Progenitor cell of endocrine pancreas (in vitro differentiated cells): ENCODE data around the gene S100A4. TPM values are rescaled to one million over a fixed set of nuclear protein-coding genes. Genes with fewer than 3 reads are reported as not detected.
A peak's percentile ranks its signal among the peaks of the same experiment; 100 is the strongest.

Experiments
- DNase-seq: peaks from one replicate; pipeline ENCODE4 v3.0.0; 2021; ENCODE audit warnings: low spot score; ENCODE audit not compliant: unreplicated experiment
- H3K27ac Mint-ChIP-seq: 2 replicates; pipeline ENCODE4 v1.8.0; 2021; ENCODE audit warnings: mild to moderate bottlenecking, moderate library complexity, mixed read lengths
- H3K27me3 Mint-ChIP-seq: 2 replicates; pipeline ENCODE4 v1.8.0; 2021; ENCODE audit warnings: mixed read lengths
- H3K36me3 Mint-ChIP-seq: 2 replicates; pipeline ENCODE4 v1.8.0; 2022; ENCODE audit warnings: mixed read lengths; ENCODE audit not compliant: insufficient read depth
- H3K4me1 Mint-ChIP-seq: 2 replicates; pipeline ENCODE4 v1.8.0; 2021; ENCODE audit warnings: low read depth, mixed read lengths
- H3K4me3 Mint-ChIP-seq: 2 replicates; pipeline ENCODE4 v1.8.0; 2021; ENCODE audit warnings: low read depth, mild to moderate bottlenecking, moderate library complexity, mixed read lengths
- H3K9me3 Mint-ChIP-seq: 2 replicates; pipeline ENCODE4 v1.8.0; 2021; ENCODE audit warnings: low read depth, mixed read lengths
- total RNA-seq: library from RNA; stranded (reverse); gene quantifications from 2 replicates; pipeline ENCODE4 v1.2.1, GENCODE V29; 2021
- TF ChIP-seq, protein P1 (sequence below): fragments of 200-600 bp; sonication (generic); IDR thresholded peaks from one replicate; pipeline ENCODE4 v1.5.0; 2021; ENCODE audit warnings: antibody characterized with exemption, mild to moderate bottlenecking; ENCODE audit not compliant: unreplicated experiment

Gene S100A4
- total RNA-seq, 1 donor from 2014 or later, result 7.6 TPM

DNA sequence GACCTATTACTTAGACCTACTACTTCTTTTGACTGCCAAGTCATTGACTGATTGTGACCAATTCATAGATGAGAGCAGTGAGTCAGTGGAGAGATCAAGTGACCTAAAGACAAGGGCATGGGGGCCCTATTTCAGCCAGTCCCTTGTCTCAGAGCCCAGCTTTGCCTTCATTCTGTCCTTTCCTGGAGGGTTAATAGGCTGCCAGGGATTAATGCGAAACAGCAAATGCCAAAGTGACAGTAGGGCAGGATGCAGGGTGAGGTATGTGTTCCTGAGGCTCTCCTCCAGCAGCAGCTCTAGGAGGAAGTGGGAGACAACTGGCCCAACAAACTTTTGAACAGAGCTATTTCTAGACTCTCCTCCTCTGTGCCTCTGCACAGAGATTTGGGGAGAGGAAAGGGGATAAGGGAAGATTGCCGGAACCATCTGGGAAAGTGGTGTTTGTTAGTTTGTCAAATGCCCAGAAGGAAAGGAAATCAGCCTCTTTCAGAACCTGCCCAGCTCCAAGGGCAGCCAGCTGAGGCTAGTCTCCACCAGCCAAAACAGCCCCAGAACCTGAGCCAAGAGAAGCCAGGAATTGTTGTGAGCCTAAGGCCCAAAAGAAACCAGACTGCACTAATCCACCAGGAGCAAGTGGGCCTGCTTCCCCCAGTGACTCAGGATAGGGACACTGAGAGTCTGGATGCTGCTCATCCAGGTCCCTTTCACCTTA lies 8.4 kb upstream of the S100A4 start:
- DNase-seq, result no peak
- TF ChIP-seq, protein P1, sequence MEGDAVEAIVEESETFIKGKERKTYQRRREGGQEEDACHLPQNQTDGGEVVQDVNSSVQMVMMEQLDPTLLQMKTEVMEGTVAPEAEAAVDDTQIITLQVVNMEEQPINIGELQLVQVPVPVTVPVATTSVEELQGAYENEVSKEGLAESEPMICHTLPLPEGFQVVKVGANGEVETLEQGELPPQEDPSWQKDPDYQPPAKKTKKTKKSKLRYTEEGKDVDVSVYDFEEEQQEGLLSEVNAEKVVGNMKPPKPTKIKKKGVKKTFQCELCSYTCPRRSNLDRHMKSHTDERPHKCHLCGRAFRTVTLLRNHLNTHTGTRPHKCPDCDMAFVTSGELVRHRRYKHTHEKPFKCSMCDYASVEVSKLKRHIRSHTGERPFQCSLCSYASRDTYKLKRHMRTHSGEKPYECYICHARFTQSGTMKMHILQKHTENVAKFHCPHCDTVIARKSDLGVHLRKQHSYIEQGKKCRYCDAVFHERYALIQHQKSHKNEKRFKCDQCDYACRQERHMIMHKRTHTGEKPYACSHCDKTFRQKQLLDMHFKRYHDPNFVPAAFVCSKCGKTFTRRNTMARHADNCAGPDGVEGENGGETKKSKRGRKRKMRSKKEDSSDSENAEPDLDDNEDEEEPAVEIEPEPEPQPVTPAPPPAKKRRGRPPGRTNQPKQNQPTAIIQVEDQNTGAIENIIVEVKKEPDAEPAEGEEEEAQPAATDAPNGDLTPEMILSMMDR, result no peak
- no peak overlapping the region for H3K27ac Mint-ChIP-seq

DNA sequence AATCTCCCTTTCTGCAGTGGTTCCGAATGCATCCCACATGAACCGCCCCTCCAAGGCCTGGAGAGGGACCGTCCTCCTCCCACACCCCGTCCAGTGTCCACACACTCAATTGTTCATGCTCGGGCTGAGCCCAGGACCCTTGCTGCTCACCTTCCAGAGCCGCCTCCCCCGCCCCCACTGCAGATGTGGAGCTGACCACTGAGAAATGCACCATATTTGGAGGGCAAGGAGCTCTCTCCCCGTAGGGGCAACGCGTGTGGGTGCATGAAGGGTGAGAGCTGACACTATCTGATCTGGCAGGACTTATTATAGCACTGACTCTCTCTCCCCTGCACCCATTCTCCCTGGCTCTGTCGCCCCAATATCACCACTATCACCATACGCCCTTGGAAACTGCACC lies 7.5 kb upstream of the S100A4 start:
- TF ChIP-seq, protein P1, result no peak
- DNase-seq, result no peak
- no peaks in the 10 kb centered on the region for H3K36me3 Mint-ChIP-seq
- H3K27ac Mint-ChIP-seq, result no peak overlapping the region
- no peak overlapping the region for H3K4me3 Mint-ChIP-seq
- peaks cover 11% of the 10 kb centered on the region for H3K27me3 Mint-ChIP-seq
- peaks cover 7% of the 10 kb centered on the region for H3K4me1 Mint-ChIP-seq
- no peaks in the 10 kb centered on the region for H3K9me3 Mint-ChIP-seq

More for the DNA sequence above, 8.4 kb upstream of the S100A4 start:
- H3K4me3 Mint-ChIP-seq, result no peak overlapping the region
- H3K9me3 Mint-ChIP-seq, result no peaks in the 10 kb centered on the region
- no peaks in the 10 kb centered on the region for H3K36me3 Mint-ChIP-seq
- peaks cover 7% of the 10 kb centered on the region for H3K4me1 Mint-ChIP-seq
- peaks cover 11% of the 10 kb centered on the region for H3K27me3 Mint-ChIP-seq

DNA sequence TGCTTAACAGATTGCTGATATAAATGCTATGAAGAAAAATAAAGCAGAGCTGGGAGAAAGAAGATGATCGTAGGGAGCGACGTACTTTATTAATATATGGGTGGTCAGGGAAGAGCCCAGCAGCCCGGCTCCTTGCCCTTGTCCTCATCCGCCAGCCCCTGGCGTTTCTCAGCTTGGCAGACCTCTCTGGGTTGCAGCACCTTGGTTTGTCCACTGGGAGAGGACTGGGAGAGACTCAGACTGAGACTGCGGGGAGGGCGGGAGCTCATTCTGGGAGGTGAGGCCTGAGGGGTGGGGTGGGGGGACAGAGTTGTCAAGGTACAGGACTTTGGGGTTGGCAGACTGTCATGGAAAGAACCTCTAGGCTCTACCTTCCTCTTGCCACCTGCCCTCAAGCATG lies 6.7 kb upstream of the S100A4 start:
- Mint-ChIP-seq H3K9me3 (no peaks in the 10 kb centered on the region), H3K27ac (no peak overlapping the region), H3K36me3 (no peaks in the 10 kb centered on the region), H3K4me1 (peaks cover 7% of the 10 kb centered on the region), H3K27me3 (peaks cover 11% of the 10 kb centered on the region), H3K4me3 (no peak overlapping the region)
- TF ChIP-seq, protein P1, result no peak
- no peak for DNase-seq

DNA sequence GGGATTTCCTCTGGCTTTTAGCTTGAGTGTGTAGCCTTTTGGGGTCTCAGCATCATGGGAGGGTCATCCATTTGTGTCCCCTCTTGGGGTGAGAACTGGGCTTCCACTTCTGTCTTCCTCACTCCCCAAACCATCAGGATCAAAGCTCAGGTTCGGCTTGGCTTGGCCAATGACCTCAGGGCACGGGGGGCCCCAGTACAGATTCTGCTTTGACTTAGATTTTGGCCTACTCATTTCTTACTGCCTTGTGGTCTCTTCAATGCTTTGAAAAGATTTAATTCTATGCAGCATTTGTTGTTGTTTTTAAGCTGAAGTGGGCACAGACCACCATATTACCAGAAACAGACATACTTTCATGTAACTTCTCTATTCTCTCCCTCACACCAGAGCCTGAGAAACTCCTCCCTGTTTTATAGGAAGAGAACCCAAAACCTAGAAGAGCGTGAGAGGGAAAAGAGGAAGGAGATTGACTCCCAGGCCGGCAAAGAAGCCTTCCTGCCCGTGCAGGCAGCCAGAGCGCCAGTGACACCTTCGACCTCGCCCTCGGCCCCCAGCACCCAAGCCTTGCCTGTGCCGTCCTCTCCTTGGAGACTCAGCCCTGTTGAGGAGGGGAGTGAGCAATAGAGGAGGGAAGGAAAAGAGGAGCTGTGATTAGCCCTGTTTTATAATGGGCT lies 5.4 kb upstream of the S100A4 start:
- H3K9me3 Mint-ChIP-seq, result no peaks in the 10 kb centered on the region
- peak overlapping the region; percentile 58 for H3K27ac Mint-ChIP-seq
- no peak overlapping the region for H3K4me3 Mint-ChIP-seq
- peaks cover 11% of the 10 kb centered on the region for H3K27me3 Mint-ChIP-seq
- no peaks in the 10 kb centered on the region for H3K36me3 Mint-ChIP-seq
- TF ChIP-seq, protein P1, result no peak
- no peak for DNase-seq
- peaks cover 9% of the 10 kb centered on the region for H3K4me1 Mint-ChIP-seq

DNA sequence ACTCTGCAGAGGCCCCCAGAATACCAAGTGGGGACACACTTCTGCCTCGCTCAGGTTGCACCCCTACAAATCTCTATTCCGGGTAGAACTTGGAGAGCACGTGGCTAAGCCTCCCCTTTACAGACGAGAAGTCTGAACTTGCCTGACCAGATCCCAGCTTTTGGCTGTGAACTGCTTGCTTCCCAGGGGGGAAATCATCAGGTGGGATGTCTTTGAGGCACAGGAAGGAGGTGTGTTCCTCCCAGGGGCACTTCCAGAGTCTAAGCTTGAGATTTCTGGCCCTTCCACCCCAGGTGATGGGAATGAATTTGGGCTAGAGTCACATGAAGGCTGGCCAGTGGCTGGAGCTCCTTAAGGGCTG lies 4.8 kb upstream of the S100A4 start:
- no peak for DNase-seq
- peaks cover 11% of the 10 kb centered on the region for H3K27me3 Mint-ChIP-seq
- TF ChIP-seq, protein P1, result no peak
- H3K4me3 Mint-ChIP-seq, result no peak overlapping the region
- peaks cover 14% of the 10 kb centered on the region for H3K4me1 Mint-ChIP-seq
- H3K9me3 Mint-ChIP-seq, result no peaks in the 10 kb centered on the region
- H3K27ac Mint-ChIP-seq, result no peak overlapping the region
- H3K36me3 Mint-ChIP-seq, result no peaks in the 10 kb centered on the region
